HG02759 (cell line): ENCODE measurements around the gene SPATS1.

Source experiments
- ATAC-seq: cut with Tn5 transposase; IDR thresholded peaks from one replicate; pipeline ENCODE4 v1.9.1; 2021; ENCODE audit warnings: mild to moderate bottlenecking, moderate library complexity; ENCODE audit not compliant: unreplicated experiment

SPATS1 gene

GRCh38 chr6:44387346-44388134 lies 45.1 kb downstream of the SPATS1 start, which contains the start of gene CDC5L:
CDC5L (plus strand) TSS chr6:44387706; CDS start chr6:44387824, 118 bp downstream.
- peak; percentile 90 for ATAC-seq

- ATAC-seq, result no peak
These were observed 45.7 kb downstream of the SPATS1 start for GRCh38 chr6:44388135-44388487.

- ATAC-seq, result no peak
These were observed 46.4 kb downstream of the SPATS1 start for GRCh38 chr6:44388887-44389286.

DNA sequence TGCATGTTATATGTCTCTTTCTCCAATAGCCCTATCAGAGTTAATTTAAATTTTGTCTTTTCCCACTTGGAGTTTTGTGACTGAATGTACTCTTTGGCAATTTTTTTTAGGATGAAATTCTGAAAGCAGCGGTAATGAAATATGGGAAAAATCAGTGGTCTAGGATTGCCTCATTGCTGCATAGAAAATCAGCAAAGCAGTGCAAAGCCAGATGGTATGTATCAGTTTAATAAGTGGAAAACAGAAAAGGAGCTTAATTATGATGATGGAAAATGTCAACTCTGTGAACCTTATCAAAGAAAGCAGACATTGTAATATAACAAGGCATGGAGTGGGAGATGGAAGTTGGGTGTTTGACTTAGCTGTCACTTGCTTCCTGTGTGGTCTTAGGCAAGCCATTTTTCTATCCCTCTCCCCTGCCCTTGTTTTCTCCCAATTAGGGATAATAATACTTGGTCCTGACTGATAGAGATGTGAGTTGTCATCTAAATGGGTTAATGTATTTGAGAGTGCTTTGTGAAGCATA lies 47.8 kb downstream of the SPATS1 start:
- no peak for ATAC-seq
